ENCODE results near the gene ATRIP. TPM values are rescaled to one million over a fixed set of nuclear protein-coding genes. Genes with fewer than 3 reads are reported as not detected.
"Not testable (repeated sequence)": the region's sequence is repeated elsewhere in the genome, so short reads cannot be mapped to it uniquely, and the experiment has no call there.

Gene ATRIP
- total RNA-seq, result 5.9 TPM

DNA sequence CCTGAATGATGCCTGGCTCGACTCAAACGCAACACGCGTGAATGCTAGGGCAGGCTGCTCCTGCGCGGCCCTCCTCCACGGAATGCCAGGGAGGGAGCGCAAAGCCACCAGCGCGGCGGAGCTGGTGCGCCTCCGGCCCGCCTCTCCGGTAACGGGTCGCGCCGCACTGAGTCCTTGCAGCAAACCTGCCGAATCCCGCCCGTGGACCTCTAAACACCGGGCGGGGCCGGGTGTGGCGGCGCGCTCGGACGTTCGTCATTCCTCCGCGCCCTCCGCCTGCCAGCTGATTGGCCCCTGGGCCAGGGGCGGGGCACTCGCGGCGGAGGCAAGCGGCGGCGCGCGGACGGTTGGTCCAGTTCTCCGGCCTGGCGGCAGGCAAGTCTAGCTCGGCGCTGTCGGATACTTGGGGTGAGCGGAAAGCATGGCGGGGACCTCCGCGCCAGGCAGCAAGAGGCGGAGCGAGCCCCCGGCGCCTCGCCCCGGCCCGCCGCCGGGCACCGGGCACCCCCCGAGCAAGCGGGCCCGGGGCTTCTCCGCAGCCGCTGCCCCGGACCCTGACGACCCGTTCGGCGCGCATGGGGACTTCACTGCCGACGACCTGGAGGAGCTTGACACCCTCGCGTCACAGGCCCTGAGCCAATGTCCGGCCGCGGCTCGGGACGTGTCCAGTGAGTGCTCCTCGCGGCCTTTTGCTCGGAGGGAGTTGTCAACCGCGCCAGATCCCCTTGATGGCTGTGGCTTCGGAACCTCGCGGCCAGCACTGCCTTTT lies at the start of gene ATRIP:
Gene ATRIP (plus strand): TSS at position 313 of the 769 bp plus-strand sequence. CDS start 109 bp downstream, at position 422.
- DNase-seq, result peak; percentile 88

GRCh38 chr3:48397767-48398681 lies 48.5 kb upstream of the ATRIP start:
- no peak for DNase-seq

- no peak for DNase-seq
Measured at GRCh38 chr3:48398701-48399386, 47.7 kb upstream of the ATRIP start.

DNA sequence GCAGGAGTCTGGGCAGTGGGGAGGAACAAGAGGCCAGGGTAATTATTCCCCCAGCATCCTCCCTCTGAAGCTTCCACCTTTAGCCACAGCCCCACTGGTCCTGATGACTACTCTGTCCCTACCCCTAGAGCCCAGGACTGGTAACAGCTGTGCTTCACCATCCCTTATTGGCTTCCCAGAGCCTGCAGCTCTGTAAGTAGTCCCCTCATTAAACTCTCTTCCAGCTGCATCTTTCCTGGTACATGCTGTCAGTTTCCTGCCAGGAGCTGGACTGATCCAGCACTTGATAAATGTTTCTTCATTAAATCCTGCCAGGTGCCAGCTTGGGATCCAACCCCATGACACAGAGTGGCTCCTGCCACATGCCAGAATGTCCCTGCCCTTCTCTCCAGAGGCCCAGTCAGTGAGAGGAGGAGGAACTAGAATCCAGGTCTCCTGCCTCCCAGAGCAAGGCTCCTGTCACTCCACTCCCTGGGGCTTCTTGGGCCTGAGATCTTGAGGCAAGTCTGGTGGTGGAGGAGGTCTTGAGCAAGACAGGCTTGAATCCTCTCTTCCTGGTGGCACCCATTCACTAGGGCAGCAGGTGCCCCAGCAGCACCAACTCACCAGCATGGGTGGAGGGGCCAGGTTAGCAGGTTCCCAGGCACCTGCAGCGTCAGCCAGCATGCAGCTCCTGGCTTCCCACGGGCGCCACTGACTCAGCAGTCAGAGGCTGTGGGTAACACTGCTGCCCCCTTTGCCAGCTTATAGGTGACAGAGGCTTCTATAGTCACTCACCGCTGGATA lies 47.0 kb upstream of the ATRIP start:
- DNase-seq, result no peak

- DNase-seq, result no peak
Measured at GRCh38 chr3:48400824-48401433, 45.6 kb upstream of the ATRIP start.

DNA sequence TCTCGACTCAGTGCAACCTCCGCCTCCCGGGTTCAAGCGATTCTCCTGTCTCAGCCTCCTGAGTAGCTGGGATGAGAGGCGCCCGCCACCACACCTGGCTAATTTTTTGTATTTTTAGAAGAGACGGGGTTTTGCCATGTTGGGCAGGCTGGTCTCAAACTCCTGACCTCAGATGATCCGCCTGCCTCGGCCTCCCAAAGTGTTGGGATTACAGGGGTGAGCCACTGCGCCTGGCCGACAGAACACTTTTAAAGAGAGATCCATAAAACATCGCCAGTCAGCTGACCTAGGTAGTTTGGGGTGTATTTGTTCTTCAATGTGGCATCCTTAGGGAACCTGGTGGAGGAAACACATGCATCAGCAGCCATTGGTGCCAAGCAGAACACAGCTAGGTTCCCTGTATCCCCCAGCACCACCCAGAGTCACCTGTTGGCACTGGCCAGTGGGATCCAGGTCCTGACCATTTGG lies 45.1 kb upstream of the ATRIP start:
- DNase-seq, result not testable (repeated sequence)

GRCh38 chr3:48402281-48402732 lies 44.2 kb upstream of the ATRIP start:
- DNase-seq, result peak; percentile 52

GRCh38 chr3:48402907-48403306 lies 43.6 kb upstream of the ATRIP start:
- DNase-seq, result no peak

- DNase-seq, result no peak
Measured at GRCh38 chr3:48403533-48404439, 42.8 kb upstream of the ATRIP start.

GRCh38 chr3:48404440-48405342 lies 41.8 kb upstream of the ATRIP start:
- no peak for DNase-seq

DNA sequence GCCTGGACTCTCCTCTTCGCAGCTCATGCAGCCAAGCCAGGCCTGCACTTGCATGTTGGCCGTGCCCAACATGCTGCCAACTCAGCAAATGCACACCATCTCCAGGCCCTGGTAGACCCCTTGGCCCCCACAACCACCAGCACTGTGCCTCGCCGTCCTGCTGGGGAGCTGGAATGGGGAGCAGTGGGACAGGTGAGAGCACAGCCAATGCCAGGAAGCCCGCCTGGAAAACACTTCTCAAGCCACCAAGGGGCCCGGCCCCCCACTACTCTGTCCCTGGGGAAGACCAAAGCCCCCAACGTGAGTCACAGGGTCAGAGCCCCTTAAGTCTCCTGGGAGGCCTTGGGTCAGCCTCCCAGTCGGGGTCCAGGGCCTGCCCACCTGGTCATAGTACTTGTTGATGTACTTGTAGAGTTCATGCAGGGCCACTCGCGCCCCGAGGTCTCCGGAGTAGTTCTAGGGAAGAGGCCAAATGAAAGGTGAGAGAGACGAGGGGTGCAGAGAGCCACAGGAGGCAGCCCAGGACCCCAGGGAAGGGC lies 41.1 kb upstream of the ATRIP start:
- DNase-seq, result no peak

- DNase-seq, result no peak
Measured at GRCh38 chr3:48405971-48406370, 40.6 kb upstream of the ATRIP start.

- no peak for DNase-seq
Measured at GRCh38 chr3:48406443-48407431, 39.8 kb upstream of the ATRIP start.

- no peak for DNase-seq
Measured at GRCh38 chr3:48407542-48408099, 38.9 kb upstream of the ATRIP start.

GRCh38 chr3:48408823-48409281 lies 37.7 kb upstream of the ATRIP start:
- DNase-seq, result no peak

DNA sequence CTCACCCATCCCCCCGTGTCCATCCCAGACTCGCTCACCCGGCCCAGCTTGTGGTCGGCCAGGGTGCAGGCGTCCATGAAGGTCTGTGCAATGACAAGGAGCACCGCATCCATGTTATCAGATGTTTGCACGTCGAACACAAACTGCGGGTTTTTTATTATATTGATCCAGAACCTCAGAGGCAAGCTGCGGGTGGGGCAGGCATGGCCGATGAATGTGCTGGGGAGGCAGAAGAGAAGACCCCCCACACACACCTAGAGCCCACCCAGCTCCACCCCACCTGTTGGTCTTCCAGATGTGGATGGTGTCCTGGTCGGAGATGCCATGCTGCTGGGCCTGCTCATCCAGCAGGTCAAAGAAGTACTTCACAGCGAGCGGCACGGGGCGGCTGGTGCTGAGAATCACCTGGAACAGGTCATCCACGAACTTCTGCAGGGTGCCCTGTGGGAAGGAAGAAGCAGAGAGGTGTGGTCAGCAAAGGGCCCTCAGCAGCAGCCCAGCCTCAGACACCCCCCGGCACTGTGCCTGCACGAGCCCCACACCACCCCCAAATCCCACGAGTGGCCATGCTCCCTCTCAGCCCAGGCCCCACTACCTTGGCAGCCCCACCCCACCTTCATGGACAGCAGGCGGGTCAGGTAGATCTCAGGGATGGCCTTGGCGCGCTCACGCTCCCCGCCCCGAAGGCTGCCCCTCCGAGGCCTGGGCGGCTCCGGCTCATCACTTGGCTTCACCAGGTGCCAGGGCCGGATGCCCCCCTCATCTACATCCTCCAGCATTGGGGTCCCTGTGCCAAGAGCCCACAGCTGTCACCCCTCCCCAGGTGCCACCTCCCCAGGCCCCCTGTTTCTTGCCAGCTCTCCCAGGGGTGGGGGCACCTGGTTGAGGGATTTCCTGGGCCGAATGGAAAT lies 37.0 kb upstream of the ATRIP start:
- DNase-seq, result no peak
